ENCODE measurements around the gene MRPL41. TPM values are rescaled to one million over a fixed set of nuclear protein-coding genes. Genes with fewer than 3 reads are reported as not detected.

The MRPL41 gene
- total RNA-seq, 4 donors from 2014 or later: 44.1 to 70.0 (median 55.3) TPM

GRCh38 chr9:137598943-137599342 lies 47.3 kb downstream of the MRPL41 start:
- Histone ChIP-seq H3K27ac (no peak overlapping the region), H3K4me3 (no peak overlapping the region), H3K36me3 (no peaks in the 10 kb centered on the region), H3K9me3 (no peaks in the 10 kb centered on the region), H3K27me3 (no peaks in the 10 kb centered on the region), H3K4me1 (no peaks in the 10 kb centered on the region)
- TF ChIP-seq POLR2A (IDR thresholded peaks at IDR 0.05): no peak
- TF ChIP-seq EP300 (IDR thresholded peaks at IDR 0.05): no peak
- no peak for TF ChIP-seq CTCF (IDR thresholded peaks at IDR 0.05)
- TF ChIP-seq POLR2AphosphoS5 (IDR thresholded peaks at IDR 0.05): no peak
- WGBS: 85% methylated on average over 8 of the region's 8 CpGs
- no peak for DNase-seq (ENCODE audit: low spot score in 2 of 2)

Other genes with a start within 250 kb of the MRPL41 start
- 10 to 100 TPM; 25.3 to 69.0 (median 65.5) TPM for gene NRARP, start 249.6 kb upstream of the MRPL41 start, total RNA-seq
- 10 to 100 TPM in 3 of 4 donors, 1 to 10 TPM in 1; 7.3 to 54.0 (median 16.4) TPM for gene EXD3, start 128.7 kb upstream of the MRPL41 start, total RNA-seq
- 1 to 10 TPM; 2.2 to 7.6 (median 4.0) TPM for gene NOXA1, start 128.5 kb upstream of the MRPL41 start, total RNA-seq
- not detected for gene ENTPD8, start 110.5 kb upstream of the MRPL41 start, total RNA-seq
- gene NSMF, start 92.5 kb upstream of the MRPL41 start, total RNA-seq: 10 to 100 TPM; 36.1 to 48.1 (median 39.8) TPM
- 10 to 100 TPM; 12.2 to 97.0 (median 33.3) TPM for gene PNPLA7, start 1.5 kb upstream of the MRPL41 start, total RNA-seq
- gene DPH7, start 27.0 kb downstream of the MRPL41 start, total RNA-seq: 10 to 100 TPM; 26.8 to 64.8 (median 34.1) TPM
- 10 to 100 TPM; 19.2 to 39.4 (median 28.3) TPM for gene ZMYND19, start 38.6 kb downstream of the MRPL41 start, total RNA-seq
- gene ARRDC1, start 53.8 kb downstream of the MRPL41 start, total RNA-seq: 100 to 1,000 TPM in 1 of 4 donors, 10 to 100 TPM in 3; 79.2 to 143 (median 85.8) TPM
- gene EHMT1, start 67.1 kb downstream of the MRPL41 start, total RNA-seq: 100 to 1,000 TPM in 1 of 4 donors, 10 to 100 TPM in 3; 77.1 to 149 (median 86.6) TPM

All from suprapubic skin (tissue), 4 donors.